ENCODE measurements around the gene ADGRB2.

DNA sequence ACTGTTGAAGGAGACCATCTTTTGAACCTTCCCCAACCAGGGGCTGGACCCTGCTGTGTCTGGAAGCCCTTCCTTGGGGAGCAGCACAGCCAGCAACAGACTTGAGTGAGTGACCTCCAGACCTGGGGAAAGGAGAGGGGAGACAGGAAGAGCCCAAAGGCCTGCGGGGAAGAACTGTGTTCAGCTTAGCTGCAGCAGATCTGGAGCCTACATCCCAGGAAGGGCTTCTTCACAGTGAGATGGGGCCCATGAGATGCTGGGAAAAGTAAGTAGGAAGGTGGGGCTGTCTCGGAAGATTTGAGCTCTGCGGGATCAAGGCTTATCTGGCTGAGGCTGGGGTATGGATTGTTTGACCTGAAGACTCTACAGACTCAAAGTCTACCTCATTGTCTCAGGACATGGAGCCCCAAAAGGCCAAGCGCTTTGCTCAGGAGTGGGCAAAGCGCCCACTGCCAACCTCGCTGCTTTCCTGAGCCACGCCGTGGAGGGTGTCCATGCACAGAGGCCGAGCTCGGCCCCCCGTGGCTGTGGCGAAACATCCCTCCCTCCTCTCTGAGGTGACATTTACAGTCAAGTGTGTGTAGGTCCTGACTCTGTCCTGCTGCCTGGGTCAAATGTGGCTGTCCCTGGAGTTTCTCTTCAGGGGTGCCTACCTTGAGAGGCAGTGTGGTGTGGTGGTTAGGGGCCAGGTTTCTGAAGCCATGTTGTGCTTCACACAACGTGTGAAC, 27.2 kb upstream of the ADGRB2 start:
- TF ChIP-seq, protein P1, sequence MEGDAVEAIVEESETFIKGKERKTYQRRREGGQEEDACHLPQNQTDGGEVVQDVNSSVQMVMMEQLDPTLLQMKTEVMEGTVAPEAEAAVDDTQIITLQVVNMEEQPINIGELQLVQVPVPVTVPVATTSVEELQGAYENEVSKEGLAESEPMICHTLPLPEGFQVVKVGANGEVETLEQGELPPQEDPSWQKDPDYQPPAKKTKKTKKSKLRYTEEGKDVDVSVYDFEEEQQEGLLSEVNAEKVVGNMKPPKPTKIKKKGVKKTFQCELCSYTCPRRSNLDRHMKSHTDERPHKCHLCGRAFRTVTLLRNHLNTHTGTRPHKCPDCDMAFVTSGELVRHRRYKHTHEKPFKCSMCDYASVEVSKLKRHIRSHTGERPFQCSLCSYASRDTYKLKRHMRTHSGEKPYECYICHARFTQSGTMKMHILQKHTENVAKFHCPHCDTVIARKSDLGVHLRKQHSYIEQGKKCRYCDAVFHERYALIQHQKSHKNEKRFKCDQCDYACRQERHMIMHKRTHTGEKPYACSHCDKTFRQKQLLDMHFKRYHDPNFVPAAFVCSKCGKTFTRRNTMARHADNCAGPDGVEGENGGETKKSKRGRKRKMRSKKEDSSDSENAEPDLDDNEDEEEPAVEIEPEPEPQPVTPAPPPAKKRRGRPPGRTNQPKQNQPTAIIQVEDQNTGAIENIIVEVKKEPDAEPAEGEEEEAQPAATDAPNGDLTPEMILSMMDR (IDR thresholded peaks at IDR 0.05 in 4 of 5, conservative IDR thresholded peaks at IDR 0.05 in 1 of 5) = no peak
- no peak for TF ChIP-seq POLR2A (IDR thresholded peaks at IDR 0.05)

Measured in gastrocnemius medialis (tissue), 4 donors.